ENCODE results near the gene CACNA1C.

DNA sequence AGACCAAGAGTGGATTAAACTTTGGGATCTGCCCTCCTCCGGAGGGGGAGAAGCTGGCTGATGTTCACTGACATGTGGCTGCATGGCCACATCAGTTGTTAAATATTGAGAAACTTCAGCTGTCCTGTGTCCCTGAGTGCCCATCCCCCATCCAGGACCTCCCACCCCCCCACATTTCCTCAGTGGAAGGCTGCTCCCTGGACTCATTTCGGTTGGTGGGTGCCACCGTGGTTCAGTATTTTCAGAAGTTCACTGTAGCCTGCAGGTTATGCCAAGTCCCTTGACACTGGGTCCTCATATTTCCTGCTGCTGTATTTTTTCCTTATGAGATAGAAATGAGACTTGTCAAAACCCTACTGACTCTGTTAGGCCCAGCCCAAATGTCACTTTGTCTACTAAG is 302.4 kb downstream of the CACNA1C start:
- no peak for TF ChIP-seq CTCF (conservative IDR thresholded peaks at IDR 0.05)
- TF ChIP-seq ZFX (IDR thresholded peaks at IDR 0.05) = no peak

All from C4-2B (cell line).